Motor neuron (in vitro differentiated cells): Measurements from ENCODE around the gene M1AP. TPM values are rescaled to one million over a fixed set of nuclear protein-coding genes. Genes with fewer than 3 reads are reported as not detected.
"Not testable (repeated sequence)": the region's sequence is repeated elsewhere in the genome, so short reads cannot be mapped to it uniquely, and the experiment has no call there.

Experiments
- ATAC-seq, 8 experiments: fragments of 200-7000 bp; cut with Tn5 transposase; replicated peaks in 6 of 8; 2 replicates each; pipeline ENCODE4 v1.8.0; 2021; ENCODE audit warnings: mild to moderate bottlenecking in 8 of 8, moderate library complexity in 8 of 8
- H3K27ac ChIP-seq, 2 donors: fragments of 250-450 bp; sonication (Bioruptor Pico); 2 replicates each; pipeline ENCODE4 v1.9.0; 2021; ENCODE audit warnings: antibody characterized with exemption in 2 of 2, mild to moderate bottlenecking in 2 of 2, moderate library complexity in 1 of 2
- H3K4me1 ChIP-seq, 2 donors: fragments of 250-450 bp; sonication (Bioruptor Pico); replicated peaks in 1 of 2; 2 replicates each; pipeline ENCODE4 v1.6.1; 2021; ENCODE audit warnings: antibody characterized with exemption in 2 of 2, mild to moderate bottlenecking in 2 of 2, moderate library complexity in 1 of 2
- H3K4me3 ChIP-seq, 5 donors: fragments of 250-450 bp; sonication (Bioruptor Pico); 2 replicates each; pipeline ENCODE4 v1.9.0; 2021; ENCODE audit warnings: antibody characterized with exemption in 5 of 5, mild to moderate bottlenecking in 5 of 5, moderate library complexity in 4 of 5
- WGBS, 10 experiments: fragments of 450-650 bp; shearing (Covaris generic); methylation state at CpG; one replicate each; pipeline ENCODE4 v1.0.0; 2022; 5-methylcytosine and 5-hydroxymethylcytosine counted together
- in situ Hi-C, 9 experiments: fragments of 400-800 bp; cut with MboI; loops; one replicate each; pipeline ENCODE4 v1.15.0; 2021; ENCODE audit warnings: low sequenced_read_pairs in 9 of 9, low pct_unique_long_range_greater_than_20kb in 2 of 9; ENCODE audit not compliant: unreplicated experiment in 9 of 9
- total RNA-seq, 8 experiments: library from RNA; unstranded; fragments of 300-600 nt; gene quantifications; 2 replicates each; pipeline versions ENCODE4 v1.2.3 to v1.2.4, GENCODE V29; 2022

The M1AP gene
- total RNA-seq, 8 experiments from 2014 or later, result 0.08 to 0.50 (median 0.22) TPM; not detected in 3

- no peaks in the 10 kb centered on the region for H3K4me1 ChIP-seq
- no peak overlapping the region for H3K27ac ChIP-seq
- no peak for ATAC-seq
- 4 to 83% (median 75%) methylated on average over 2 to 5 of the region's 5 CpGs for WGBS, 10 experiments
- no peak overlapping the region for H3K4me3 ChIP-seq
- in situ Hi-C loops, result no loop called here
Measured at GRCh38 chr2:74567881-74568280, 80.2 kb downstream of the M1AP start.

GRCh38 chr2:74566754-74567085 is 81.4 kb downstream of the M1AP start:
- Histone ChIP-seq H3K4me3 (no peak overlapping the region), H3K4me1 (no peaks in the 10 kb centered on the region), H3K27ac (no peak overlapping the region)
- ATAC-seq, result peak in 2 of 8 experiments; percentile 36 to 70
- in situ Hi-C loops, result no loop called here

GRCh38 chr2:74566076-74566753 is 81.9 kb downstream of the M1AP start:
- no peak overlapping the region for H3K27ac ChIP-seq
- WGBS, 10 experiments, result 45 to 90% (median 88%) methylated on average over 1 to 6 of the region's 7 CpGs; no CpG with 5 or more reads in 1 of the 10 experiments
- no peak for ATAC-seq
- H3K4me3 ChIP-seq, result no peak overlapping the region
- no peaks in the 10 kb centered on the region for H3K4me1 ChIP-seq
- in situ Hi-C loops, result no loop called here

- Histone ChIP-seq H3K4me1 (no peaks in the 10 kb centered on the region), H3K27ac (no peak overlapping the region), H3K4me3 (no peak overlapping the region)
- 10 to 85% (median 70%) methylated on average over 2 to 5 of the region's 5 CpGs; no CpG with 5 or more reads in 2 of the 10 experiments for WGBS, 10 experiments
- in situ Hi-C loops, result no loop called here
- ATAC-seq, result no peak
Measured at GRCh38 chr2:74564222-74564621, 83.9 kb downstream of the M1AP start.

GRCh38 chr2:74562126-74562775 is 85.9 kb downstream of the M1AP start:
- no peak for ATAC-seq
- WGBS, 10 experiments, result 50 to 85% (median 71%) methylated on average over 1 to 6 of the region's 7 CpGs; no CpG with 5 or more reads in 2 of the 10 experiments
- H3K4me3 ChIP-seq, result no peak overlapping the region
- no peaks in the 10 kb centered on the region for H3K4me1 ChIP-seq
- no peak overlapping the region for H3K27ac ChIP-seq
- in situ Hi-C loops, result no loop called here

GRCh38 chr2:74561022-74561421 is 87.1 kb downstream of the M1AP start:
- ATAC-seq, H3K27ac ChIP-seq, in situ Hi-C loops, H3K4me3 ChIP-seq, H3K4me1 ChIP-seq: not testable (repeated sequence)
- 100% methylated on average over 1 of the region's 1 CpG; no CpG with 5 or more reads in 8 of the 10 experiments for WGBS, 10 experiments

- no peak overlapping the region for H3K27ac ChIP-seq
- ATAC-seq, result no peak
- no peak overlapping the region for H3K4me3 ChIP-seq
- WGBS, 10 experiments, result 40 to 90% (median 61%) methylated on average over 1 to 2 of the region's 6 CpGs; no CpG with 5 or more reads in 6 of the 10 experiments
- in situ Hi-C loops, result no loop called here
- H3K4me1 ChIP-seq, result no peaks in the 10 kb centered on the region
Measured at GRCh38 chr2:74560591-74560990, 87.5 kb downstream of the M1AP start.

- ATAC-seq, result no peak
- 0% methylated on average over 1 of the region's 5 CpGs; no CpG with 5 or more reads in 9 of the 10 experiments for WGBS, 10 experiments
- Histone ChIP-seq H3K27ac (no peak overlapping the region), H3K4me1 (peaks cover 0 to 4% of the 10 kb centered on the region in 2 donors), H3K4me3 (no peak overlapping the region)
- in situ Hi-C loops, result no loop called here
Measured at GRCh38 chr2:74559912-74560311, 88.2 kb downstream of the M1AP start.

- Histone ChIP-seq H3K4me3 (no peak overlapping the region), H3K4me1 (peaks cover 0 to 4% of the 10 kb centered on the region in 2 donors), H3K27ac (no peak overlapping the region)
- in situ Hi-C loops, result no loop called here
- ATAC-seq, result no peak
- WGBS, 10 experiments, result 0 to 89% (median 71%) methylated on average over 1 to 7 of the region's 7 CpGs; no CpG with 5 or more reads in 3 of the 10 experiments
Measured at GRCh38 chr2:74558284-74559230, 89.6 kb downstream of the M1AP start.

- ATAC-seq, result no peak
- H3K4me1 ChIP-seq, result peaks cover 10 to 15% of the 10 kb centered on the region in 2 donors
- WGBS, 10 experiments, result 80 to 85% (median 83%) methylated on average over 1 to 3 of the region's 6 CpGs; no CpG with 5 or more reads in 7 of the 10 experiments
- no peak overlapping the region for H3K4me3 ChIP-seq
- no peak overlapping the region for H3K27ac ChIP-seq
- in situ Hi-C loops, result no loop called here
Measured at GRCh38 chr2:74556831-74557370, 91.2 kb downstream of the M1AP start.

- Histone ChIP-seq H3K4me3 (no peak overlapping the region), H3K4me1 (peaks cover 10 to 15% of the 10 kb centered on the region in 2 donors), H3K27ac (no peak overlapping the region)
- 97% methylated on average over 5 of the region's 14 CpGs; no CpG with 5 or more reads in 9 of the 10 experiments for WGBS, 10 experiments
- no peak for ATAC-seq
- in situ Hi-C loops, result no loop called here
Measured at GRCh38 chr2:74556159-74556558, 92.0 kb downstream of the M1AP start.

GRCh38 chr2:74555610-74556103 is 92.5 kb downstream of the M1AP start:
- no peak overlapping the region for H3K27ac ChIP-seq
- in situ Hi-C loops, result no loop called here
- ATAC-seq, result no peak
- peaks cover 10 to 15% of the 10 kb centered on the region in 2 donors for H3K4me1 ChIP-seq
- peak overlapping the region in 3 of 5 donors; percentile 61 to 87 (median 84) for H3K4me3 ChIP-seq
- WGBS, 10 experiments, result 68 to 100% methylated on average over 1 to 7 of the region's 17 CpGs; no CpG with 5 or more reads in 8 of the 10 experiments
